Peyer's patch (tissue), 4 donors: ENCODE measurements around the gene MYZAP.

ENCODE experiments used
- POLR2A ChIP-seq, 2 donors: fragments of 450-650 bp; IDR thresholded peaks; one replicate each; pipeline ENCODE4 v1.5.1; 2017; ENCODE audit warnings: antibody characterized with exemption in 2 of 2, mild to moderate bottlenecking in 2 of 2, moderate library complexity in 2 of 2
- TF ChIP-seq, protein P1 (sequence below), 6 experiments: fragments of 450-650 bp in 4 of 6; fragments of 200-600 bp in 2 of 6; sonication (generic) in 1 of 6; IDR thresholded peaks; one replicate each; pipeline ENCODE4 v1.5.1; 2017 to 2019; ENCODE audit warnings: antibody characterized with exemption in 6 of 6, mild to moderate bottlenecking in 3 of 6, moderate library complexity in 1 of 6

DNA sequence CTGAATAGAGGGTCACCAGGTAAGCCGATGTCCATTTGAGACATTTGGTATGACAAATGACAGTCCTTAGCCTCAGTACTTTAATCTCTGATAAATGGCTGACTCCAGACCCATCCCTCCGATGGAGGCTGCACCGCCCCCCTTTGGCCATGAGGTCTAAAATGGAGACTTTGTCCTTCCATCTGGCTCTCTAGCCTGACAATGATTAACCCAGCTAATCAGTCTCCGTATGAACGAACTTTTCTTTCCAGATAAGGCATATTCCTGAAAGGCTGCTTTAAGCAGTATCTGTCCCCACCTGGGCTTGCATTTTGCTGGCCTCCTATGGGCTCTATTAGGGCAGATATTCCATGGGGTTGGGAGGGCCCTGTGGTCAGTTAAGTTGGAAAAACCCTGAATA, 10.8 kb upstream of the MYZAP start:
- TF ChIP-seq, protein P1, sequence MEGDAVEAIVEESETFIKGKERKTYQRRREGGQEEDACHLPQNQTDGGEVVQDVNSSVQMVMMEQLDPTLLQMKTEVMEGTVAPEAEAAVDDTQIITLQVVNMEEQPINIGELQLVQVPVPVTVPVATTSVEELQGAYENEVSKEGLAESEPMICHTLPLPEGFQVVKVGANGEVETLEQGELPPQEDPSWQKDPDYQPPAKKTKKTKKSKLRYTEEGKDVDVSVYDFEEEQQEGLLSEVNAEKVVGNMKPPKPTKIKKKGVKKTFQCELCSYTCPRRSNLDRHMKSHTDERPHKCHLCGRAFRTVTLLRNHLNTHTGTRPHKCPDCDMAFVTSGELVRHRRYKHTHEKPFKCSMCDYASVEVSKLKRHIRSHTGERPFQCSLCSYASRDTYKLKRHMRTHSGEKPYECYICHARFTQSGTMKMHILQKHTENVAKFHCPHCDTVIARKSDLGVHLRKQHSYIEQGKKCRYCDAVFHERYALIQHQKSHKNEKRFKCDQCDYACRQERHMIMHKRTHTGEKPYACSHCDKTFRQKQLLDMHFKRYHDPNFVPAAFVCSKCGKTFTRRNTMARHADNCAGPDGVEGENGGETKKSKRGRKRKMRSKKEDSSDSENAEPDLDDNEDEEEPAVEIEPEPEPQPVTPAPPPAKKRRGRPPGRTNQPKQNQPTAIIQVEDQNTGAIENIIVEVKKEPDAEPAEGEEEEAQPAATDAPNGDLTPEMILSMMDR (IDR thresholded peaks at IDR 0.05): peak in 3 of 6 experiments; percentile 27 to 36 (median 35)
- TF ChIP-seq POLR2A (IDR thresholded peaks at IDR 0.05): peak in 1 of 2 donors; percentile 34
